HG03571 (cell line): ENCODE data around the gene CAMTA1.
"Not testable (repeated sequence)": the region's sequence is repeated elsewhere in the genome, so short reads cannot be mapped to it uniquely, and the experiment has no call there.

Experiments
- ATAC-seq: cut with Tn5 transposase; IDR thresholded peaks from one replicate; pipeline ENCODE4 v1.9.1; 2021; ENCODE audit not compliant: unreplicated experiment

The CAMTA1 gene

DNA sequence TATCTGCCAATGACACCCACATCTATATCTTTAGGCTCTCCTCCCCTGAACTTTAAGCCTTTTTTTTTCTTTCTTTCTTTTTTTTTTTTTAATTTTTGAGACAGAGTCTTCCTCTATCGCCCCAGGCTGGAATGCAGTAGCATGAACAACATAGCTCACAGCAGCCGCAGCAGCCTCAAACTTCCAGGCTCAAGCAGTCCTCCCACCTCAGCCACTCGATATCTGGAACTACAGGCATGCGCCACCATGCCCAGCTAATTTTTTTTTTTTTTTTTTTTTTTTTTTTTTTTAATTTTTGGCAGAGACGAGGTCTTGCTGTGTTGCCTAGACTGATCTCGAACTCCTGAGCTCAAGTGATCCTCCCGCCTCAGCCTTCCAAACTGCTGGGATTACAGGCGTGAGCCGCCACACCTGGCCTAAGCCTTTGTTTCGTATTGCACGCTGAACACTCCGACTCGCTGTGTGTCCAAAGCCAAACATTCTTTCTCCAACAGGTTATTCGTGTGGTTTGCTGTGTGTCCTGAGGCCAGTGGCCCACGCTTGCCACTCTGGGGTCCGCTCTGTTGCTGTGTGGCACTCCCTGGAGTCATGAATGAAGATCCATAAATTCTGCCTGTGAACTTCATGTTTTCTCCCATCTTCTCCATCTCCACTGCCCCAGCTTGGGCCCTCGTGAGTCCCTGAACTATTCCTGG, 119.4 kb downstream of the CAMTA1 start:
- ATAC-seq: no peak

DNA sequence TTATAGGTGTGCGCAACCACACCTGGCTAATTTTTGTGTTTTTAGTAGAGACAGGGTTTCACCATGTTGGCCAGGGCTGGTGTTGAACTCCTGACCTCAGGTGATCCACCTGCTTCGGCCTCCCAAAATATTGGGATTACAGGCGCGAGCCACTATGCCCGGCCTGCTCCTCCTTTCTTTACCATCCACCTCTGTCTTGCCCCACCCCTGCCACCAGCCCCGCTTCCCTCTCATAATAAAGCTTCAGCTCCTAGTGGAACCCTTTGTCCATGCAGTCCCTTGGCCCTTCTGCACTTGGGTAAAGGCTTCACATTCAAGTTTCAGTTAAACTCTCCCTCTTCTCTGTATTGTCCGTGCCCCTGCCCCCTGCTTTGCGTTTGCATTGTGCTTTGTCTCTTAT, 120.1 kb downstream of the CAMTA1 start:
- ATAC-seq: no peak

DNA sequence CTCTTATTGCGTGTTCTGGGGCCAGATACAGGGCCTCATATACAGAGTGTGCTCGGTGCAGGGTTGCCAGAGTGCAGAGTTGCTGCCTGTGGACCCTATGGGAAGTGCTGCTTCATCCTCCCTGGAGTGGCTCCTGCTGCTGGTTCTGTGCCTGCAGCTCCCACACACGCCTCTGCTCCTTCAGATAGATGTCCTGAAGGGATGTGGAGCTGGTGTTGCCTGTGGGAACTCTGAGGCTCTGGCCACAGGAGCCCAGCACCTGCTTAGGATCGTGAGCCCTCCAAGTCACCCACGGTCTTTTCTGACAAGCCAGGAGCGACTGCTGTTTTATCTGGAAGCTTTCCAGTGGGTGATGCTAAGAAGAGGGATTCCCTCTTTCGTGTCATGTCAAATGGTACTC, 120.5 kb downstream of the CAMTA1 start:
- ATAC-seq: no peak

DNA sequence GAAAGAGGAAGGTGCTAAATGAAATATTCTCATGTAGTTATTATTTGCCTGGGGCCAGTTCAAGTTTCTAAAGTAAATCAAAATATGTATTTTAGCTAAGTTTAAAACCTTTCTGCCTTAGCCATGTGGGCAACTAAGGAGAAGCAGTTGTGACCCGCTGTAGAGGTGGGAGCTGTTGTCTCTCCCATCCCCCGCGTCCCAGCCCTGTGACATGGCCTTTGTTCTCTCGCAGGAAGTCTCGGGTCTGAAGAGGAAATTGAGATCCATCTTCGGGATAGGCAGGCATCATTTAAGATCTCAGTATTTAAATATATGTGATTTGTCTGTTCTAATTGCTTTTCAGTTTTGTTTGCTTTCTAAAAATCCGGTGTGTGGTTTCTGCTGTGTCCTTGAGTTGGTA, 121.5 kb downstream of the CAMTA1 start:
- ATAC-seq: no peak

DNA sequence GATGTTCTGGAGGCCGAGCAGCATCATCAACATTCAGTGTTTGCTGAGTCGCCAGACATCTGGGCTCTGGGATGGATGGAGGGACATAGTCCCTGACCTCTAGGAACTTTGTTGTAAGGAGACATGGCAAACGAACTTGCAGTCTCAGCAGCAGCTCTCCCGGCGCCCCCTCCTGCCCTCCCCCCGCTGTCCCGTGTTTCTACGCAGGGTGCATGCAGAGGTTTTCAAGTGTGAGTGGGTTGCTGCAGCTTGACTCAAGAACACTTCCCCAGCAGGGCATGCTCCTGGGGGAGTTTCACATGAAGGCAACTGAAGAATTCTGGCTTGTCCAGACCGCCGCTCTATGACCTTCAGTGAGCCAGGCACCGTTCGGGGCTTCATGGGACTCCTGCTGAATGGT, 121.9 kb downstream of the CAMTA1 start:
- ATAC-seq: no peak

DNA sequence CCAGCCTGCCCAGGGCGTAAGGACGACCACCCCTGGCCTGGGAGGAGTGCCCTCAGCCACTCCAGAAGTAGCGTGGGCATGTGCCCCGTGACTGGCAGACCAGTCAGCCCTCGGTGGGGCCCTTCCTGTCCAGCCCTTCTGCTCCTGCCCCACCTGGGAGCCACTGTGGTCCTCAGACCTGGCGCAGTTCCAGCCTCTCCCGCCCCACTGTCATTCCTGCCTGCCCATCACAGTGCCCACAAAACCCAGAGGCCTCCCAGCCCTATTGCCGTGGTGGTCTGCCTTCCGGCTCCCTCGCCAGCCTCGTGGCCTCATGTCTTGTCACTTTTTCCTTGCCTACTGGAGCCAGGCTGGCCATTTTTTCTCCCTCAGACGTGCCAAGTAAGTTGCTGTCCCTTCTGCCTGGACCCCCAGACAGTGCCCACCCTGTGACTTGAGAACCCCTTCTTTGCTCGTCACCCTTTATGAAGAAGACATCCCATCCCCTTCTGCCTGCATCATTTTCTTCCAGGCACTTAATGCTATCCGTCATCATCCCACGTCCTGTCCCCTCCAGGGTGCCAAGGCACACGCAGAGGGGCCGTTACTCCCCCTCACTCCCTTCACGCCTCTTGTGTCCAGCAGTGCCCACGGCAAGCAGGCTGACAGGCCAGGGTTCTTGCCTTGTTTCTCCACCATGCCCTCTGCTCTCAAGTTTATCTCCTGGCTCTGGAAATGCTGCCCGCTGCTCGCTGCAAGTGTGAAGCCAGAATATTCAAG, 122.6 kb downstream of the CAMTA1 start:
- ATAC-seq: no peak

DNA sequence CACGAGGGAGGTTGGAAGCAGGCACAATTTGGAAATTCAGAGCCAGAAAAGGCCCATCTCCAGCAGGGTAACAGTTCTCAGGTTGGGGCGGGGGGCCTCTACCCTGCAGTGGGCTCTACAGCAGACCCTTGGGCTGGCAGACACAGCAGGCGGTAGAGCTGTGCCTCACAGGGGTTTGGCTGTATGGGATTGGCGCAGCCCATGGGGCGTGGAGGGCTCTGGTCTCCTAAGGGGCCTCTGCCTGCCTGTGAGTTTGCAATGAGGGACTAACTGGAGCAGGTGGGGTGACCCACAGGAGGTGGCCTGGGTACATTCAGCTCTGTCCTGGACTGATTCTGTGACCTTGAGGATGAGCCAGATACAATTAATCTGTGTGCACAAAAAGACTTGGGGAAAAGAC, 124.1 kb downstream of the CAMTA1 start:
- ATAC-seq: no peak

DNA sequence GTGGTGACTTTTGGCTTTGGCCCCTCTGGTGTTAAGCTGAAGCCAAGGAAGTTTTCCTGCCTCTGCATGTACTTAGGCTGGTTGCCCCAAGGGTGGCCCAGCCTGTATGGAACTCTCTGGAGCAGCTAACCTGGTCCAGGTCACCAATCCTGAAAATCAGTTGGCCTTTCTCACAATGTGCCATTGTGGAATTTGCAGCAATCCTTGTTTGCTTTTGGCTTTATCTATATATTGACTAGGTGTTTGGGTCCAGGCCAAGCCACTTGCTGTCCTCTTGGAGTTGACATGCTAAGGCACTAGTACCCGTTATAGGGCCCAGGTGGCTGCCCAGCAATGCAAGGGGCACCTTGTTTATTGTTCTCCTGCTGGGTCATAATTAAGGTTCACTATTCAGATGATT, 124.6 kb downstream of the CAMTA1 start:
- ATAC-seq: no peak

DNA sequence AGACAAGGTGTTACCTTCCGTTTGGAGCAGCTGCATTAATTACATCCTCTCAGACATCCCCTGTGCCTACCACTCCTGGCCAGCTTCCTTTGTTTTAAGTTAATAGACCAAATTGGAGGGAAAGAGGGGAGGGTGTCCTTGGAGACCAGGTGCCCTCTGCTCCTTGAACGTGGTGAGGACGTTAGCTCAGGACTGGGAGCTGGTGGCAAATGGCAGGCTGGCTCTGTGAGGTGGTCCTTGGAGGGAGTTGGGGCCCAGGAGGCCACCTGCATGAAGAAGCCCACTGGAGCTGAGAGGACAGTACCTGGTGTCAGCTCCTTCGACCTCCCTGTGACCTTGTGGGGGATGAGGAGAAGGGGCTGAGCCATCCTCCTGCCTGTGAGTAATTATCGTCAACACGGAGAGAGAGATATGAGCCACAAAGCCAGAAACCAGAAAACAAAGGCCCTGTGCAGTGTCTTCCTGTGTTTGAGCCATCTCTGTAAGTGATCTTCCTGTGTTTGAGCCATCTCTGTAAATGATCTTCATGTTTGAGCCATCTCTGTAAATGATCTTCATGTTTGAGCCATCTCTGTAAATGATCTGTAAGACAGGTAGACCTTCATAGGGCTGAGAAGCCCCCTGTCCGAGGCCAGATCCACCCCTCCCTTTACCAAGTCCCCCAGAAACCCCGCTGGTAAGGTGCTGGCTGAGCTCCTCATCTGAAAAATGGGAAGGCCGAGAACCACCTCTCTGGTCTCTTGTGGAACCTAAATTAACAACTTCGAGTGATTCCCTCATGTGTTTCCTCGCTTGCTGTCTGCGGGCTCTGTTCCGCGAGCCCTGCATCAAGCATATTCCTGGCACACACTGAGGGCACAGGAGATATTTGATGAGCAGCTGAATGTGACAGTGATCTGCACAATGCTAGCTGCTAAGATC, 126.0 kb downstream of the CAMTA1 start:
- ATAC-seq: no peak

DNA sequence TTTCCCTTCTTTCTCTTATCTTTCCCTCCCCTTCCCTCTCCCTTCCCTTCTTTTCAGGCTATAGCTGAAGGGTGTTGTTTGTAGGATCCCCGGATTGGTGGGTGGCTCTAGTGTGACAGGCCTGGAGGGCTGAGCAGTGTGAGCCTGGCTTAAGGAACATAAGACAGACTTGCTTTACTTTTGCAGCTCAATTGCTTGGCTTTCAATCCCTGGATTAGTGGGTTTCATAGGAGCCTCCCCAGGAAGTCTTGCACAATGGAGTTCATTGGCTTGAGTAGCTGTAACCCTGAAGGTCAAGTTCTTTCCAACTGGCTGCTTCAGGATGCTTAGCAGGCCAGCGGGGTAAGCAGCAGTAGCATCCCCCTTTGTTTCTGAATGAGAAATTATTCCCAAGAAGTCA, 126.7 kb downstream of the CAMTA1 start:
- ATAC-seq: no peak

DNA sequence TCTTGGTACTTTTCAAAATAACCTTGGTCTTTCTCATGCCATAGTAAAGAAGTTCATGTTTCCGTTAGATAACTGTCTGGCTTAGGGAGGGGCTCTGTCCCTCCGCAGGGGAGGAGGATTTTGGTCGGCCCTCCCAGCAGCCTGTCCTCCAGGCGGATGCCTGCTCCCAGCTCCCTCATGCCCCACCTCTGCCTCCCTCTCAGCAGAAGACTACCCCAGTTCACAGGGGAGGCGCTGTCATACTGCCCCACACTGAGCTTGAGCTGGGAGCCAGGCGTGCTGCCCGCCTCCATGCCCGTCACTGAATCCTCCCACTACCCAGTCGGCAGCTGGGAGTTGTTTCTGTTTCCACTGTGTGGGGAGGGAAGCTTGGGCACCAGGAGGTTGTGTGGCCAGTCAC, 127.3 kb downstream of the CAMTA1 start:
- ATAC-seq: no peak

DNA sequence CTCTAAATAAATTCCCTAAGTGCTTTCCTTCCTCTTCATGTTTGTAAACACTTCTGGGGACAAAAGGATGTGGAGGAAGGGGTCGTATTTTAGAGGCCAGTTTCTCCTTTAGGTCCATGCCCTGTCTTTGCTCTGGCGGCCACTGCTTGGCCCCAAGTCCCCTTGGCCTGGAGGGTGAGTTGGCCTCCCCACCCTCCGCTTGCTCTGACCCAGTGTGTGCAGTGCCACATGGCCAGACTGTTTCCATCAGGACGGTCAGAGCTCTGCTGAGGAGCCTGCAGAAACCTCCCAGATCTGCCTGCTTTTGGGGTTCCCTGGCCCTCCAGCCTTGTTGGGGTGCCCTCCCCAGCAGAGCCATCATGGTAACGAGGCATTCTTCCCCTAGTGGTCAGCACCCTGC, 127.8 kb downstream of the CAMTA1 start:
- no peak for ATAC-seq

DNA sequence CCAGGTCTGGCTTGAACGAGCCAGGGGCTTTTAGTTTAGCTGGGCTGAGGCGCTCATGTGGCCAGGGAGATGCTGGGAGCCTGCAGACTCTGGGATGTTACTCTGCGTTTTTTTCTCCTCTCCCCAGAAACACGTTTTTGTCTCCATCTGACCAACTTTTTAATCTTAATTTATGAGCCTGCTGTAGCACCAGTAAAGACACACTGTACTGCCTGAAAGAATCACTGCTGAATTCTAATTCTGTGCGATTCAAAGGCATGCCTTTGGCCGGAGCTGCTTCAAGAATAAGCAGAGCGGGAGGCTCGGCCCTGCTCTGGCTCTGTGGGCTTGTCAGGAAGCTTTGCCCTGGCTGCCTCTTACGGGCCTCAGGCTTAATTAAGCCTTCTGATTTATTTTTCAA, 129.5 kb downstream of the CAMTA1 start:
- ATAC-seq: no peak

DNA sequence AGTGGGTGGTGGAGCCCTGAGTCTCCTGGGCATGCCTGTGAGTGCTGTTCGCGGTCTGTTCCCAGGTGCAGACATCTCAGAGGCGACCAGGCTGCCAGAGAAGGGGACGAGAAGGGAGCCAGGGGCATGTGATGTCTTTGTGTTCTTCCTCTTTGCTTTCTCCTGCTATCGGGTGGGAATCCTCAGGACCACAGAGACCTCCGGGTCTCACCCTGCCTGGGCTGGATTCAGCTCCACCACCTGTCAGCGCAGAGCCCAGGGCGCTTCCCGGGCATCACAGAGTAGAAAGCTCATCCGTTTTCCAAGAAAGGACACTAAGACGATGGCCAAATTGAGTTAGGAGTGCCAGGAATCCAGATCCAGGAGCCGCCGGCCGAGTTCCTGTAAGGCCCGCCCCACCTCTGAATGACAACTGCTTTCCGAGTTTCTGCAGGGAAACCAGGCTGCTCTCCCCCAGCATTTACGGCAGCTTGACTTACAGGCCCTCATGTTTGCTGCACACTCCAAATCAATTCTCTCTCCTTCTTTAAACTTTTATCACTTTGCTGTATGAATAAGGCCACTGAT, 130.8 kb downstream of the CAMTA1 start:
- no peak for ATAC-seq

DNA sequence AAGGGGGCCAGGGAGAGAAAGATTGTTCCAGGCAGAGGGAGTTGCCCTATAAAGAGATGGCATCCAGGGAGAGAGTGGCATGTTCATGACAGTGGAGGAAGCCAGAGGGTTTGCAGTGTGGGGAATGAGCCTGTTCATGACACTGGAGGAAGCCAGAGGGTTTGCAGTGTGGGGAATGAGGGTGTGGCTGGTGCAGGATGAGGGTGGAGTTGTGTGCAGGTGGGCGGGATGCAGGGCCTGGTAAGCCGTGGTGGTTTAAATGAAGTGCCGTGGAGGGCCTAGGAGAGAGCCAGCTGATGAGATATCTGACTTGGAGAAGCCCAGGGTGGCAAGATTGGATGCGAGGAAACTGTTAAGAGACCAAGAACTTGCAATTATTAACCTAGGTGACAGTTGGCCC, 131.8 kb downstream of the CAMTA1 start:
- no peak for ATAC-seq

DNA sequence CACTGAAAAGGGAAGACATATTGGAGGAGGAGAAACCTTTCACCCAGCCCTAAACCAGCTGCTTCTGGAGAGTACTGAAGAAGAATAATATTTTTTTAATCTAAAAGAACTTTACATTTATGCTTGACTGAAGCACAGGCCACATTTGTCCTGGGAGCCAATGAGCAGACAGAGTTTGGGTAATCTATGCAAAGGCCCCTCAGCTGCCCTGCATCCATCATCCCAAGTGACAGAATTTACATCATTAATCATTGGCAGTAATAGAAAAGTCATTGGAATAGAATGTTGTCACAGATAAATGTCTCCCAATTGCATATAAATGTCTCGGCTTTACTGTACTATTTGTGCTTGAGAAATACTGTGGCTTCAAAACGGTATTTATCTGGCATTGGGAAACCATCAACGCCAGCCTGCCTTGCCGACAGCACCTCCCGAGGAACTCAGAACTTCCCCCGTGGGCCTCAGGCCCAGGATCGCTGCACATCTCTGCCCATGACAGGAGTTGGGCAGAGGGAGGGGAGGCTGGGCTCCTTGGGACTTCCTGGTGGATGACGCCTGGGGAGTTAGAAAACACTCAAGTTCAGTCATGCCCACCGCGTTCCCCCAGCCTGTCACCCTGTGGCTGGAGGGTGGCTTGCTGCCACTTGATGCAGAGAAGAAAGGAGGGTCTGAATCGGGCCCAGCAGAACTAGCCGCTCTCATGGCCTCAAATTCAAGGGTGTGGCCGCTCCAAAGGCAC, 133.1 kb downstream of the CAMTA1 start:
- no peak for ATAC-seq

DNA sequence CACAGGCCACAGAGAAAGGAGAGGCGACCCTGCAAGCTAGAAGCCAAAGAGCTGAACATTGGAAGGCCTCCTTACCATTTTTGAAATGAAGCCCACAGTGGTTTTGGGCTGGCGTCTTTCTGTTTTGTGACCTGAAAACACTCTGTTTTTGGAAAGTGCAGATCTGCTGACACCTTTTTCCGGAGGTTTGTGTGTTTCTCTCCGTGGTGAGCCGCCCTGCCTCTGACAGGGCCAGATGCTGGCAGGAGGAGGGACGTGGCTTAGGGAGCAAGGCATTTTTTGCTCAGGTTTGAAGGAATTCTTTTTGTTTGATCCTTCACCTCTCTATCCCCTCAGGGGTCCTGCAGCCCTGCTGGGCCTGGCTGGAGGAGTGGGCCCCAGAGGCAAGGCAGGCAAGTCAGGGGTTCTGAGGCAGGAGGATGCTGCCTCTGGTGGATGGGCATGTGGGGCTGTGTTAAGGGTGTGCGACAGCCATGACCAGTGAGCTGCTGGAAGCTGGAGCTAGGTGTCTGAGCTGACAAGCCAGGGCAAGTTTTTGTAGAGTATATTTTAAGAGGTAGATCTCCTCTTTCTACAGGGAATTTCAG, 133.8 kb downstream of the CAMTA1 start:
- ATAC-seq: no peak

DNA sequence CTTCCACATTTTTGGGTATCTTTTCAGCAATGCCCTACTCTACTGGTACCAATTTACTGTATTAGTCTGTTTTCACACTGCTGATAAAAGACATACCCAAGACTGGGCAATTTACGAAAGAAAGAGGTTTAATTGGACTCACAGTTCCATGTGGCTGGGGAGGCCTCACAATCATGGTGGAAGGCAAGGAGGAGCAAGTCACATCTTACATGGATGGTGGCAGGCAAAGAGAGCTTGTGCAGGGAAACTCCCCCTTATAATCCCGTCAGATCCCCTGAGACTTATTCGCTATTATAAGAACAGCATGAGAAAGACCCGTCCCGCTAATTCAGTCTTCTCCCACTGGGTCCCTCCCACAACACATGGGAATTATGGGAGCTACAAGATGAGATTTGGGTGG, 136.3 kb downstream of the CAMTA1 start:
- ATAC-seq: not testable (repeated sequence)

DNA sequence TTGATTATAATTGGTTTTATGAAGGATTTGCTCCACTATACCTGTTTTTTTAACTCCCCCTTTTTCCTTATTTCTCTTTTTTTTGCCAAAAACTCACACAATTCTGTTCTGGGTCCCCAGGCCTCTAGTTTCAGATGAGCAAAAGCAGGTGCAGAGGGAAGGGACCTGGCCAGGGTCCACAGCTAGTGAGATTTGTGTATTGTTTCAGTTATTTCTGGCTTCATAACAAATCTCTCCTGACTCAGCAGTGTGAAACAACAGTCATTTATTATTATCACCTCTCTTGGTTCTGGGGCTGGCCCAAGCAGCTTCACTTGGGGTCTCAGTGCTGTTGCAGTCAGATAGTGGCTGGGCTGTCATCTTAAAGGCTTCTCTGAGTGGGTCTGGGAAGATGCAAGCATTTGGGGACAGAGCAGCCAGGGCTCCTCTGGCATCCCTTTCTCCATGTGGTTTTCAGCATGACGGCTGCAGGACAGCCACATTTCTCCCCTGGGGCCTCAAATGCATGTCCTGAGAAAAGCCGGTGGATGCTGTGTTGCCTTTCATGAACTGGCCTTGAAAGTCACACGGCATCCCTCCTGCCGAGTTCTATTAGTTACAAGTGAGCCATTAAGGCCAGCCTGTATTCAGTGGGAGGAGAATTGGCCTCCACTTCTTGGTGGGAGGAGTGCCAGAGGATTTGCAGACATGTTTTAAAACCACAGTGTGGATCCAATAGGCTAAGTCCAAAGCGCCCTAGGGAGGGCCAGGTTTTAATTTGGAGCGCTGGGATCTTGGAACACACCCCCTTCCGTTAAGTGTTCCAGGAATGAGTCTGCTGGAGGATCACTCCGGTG, 137.1 kb downstream of the CAMTA1 start:
- ATAC-seq: no peak
